ENCODE measurements around the gene PRTG. TPM values are rescaled to one million over a fixed set of nuclear protein-coding genes. Genes with fewer than 3 reads are reported as not detected.

Gene PRTG
- total RNA-seq, 2 experiments from 2014 or later: 0.15 TPM; not detected in 1

GRCh38 chr15:55778932-55779331 lies 36.0 kb upstream of the PRTG start:
- Histone ChIP-seq H3K9me3 (ENCODE audit: low read length) (no peaks in the 10 kb centered on the region), H3K9me2 (ENCODE audit: insufficient read depth, low read length) (no peaks in the 10 kb centered on the region), H3K4me1 (ENCODE audit: insufficient read depth, low read length, poor library complexity, severe bottlenecking) (no peaks in the 10 kb centered on the region), H3K4me2 (ENCODE audit: low read length) (no peak overlapping the region), H3K79me2 (ENCODE audit: insufficient read depth, low read depth, low read length) (no peaks in the 10 kb centered on the region), H4K20me1 (ENCODE audit: insufficient read depth, low read length) (no peaks in the 10 kb centered on the region), H3K36me3 (ENCODE audit: insufficient read depth, low read length) (no peaks in the 10 kb centered on the region), H3K4me3 (ENCODE audit: low read depth, low read length, poor library complexity, severe bottlenecking) (no peak overlapping the region), H3K27ac (ENCODE audit: low read depth, low read length, poor library complexity, severe bottlenecking) (no peak overlapping the region), H2AFZ (ENCODE audit: low read length) (no peak overlapping the region)
- no peak for DNase-seq (ENCODE audit: low spot score)
- BruUV-seq (replicated peaks): no TSS peak
- TF ChIP-seq CTCF (conservative IDR thresholded peaks at IDR 0.05; ENCODE audit: low read length): no peak
- TF ChIP-seq EZH2phosphoT487 (IDR thresholded peaks at IDR 0.05; ENCODE audit: borderline replicate concordance, low read depth, low read length): no peak
- intact Hi-C loops (cut with micrococcal nuclease; ENCODE audit: unreplicated experiment): no loop called here
- ChIA-PET CTCF (ENCODE audit: unreplicated experiment) (no interaction called here), POLR2A (no interaction called here)

GRCh38 chr15:55775316-55775715 lies 32.4 kb upstream of the PRTG start:
- CTCF ChIA-PET (ENCODE audit: unreplicated experiment): no interaction called here
- intact Hi-C loops (cut with micrococcal nuclease; ENCODE audit: unreplicated experiment): no loop called here
- TF ChIP-seq CTCF (conservative IDR thresholded peaks at IDR 0.05; ENCODE audit: low read length) (no peak), EZH2phosphoT487 (IDR thresholded peaks at IDR 0.05; ENCODE audit: borderline replicate concordance, low read depth, low read length) (no peak)

GRCh38 chr15:55774113-55774970 lies 31.4 kb upstream of the PRTG start:
- Histone ChIP-seq H3K9me3 (ENCODE audit: low read length) (no peaks in the 10 kb centered on the region), H3K4me2 (ENCODE audit: low read length) (no peak overlapping the region), H3K4me1 (ENCODE audit: insufficient read depth, low read length, poor library complexity, severe bottlenecking) (no peaks in the 10 kb centered on the region), H3K36me3 (ENCODE audit: insufficient read depth, low read length) (no peaks in the 10 kb centered on the region), H2AFZ (ENCODE audit: low read length) (no peak overlapping the region), H3K79me2 (ENCODE audit: insufficient read depth, low read depth, low read length) (no peaks in the 10 kb centered on the region), H4K20me1 (ENCODE audit: insufficient read depth, low read length) (no peaks in the 10 kb centered on the region), H3K9me2 (ENCODE audit: insufficient read depth, low read length) (no peaks in the 10 kb centered on the region), H3K27ac (ENCODE audit: low read depth, low read length, poor library complexity, severe bottlenecking) (no peak overlapping the region), H3K4me3 (ENCODE audit: low read depth, low read length, poor library complexity, severe bottlenecking) (no peak overlapping the region)
- BruUV-seq (replicated peaks): no TSS peak
- DNase-seq (ENCODE audit: low spot score): peak; percentile 43
- ChIA-PET CTCF (ENCODE audit: unreplicated experiment) (no interaction called here), POLR2A (interaction anchor here (0.7 to 1.6 kb wide), 3 partner anchors 18 to 58 kb away, joined by 3 to 6 read pairs (median 3); no protein-coding TSS in a partner anchor)
- intact Hi-C loops (cut with micrococcal nuclease; ENCODE audit: unreplicated experiment): no loop called here
- no peak for TF ChIP-seq EZH2phosphoT487 (IDR thresholded peaks at IDR 0.05; ENCODE audit: borderline replicate concordance, low read depth, low read length)
- TF ChIP-seq CTCF (conservative IDR thresholded peaks at IDR 0.05; ENCODE audit: low read length): peak; percentile 75

More at GRCh38 chr15:55775316-55775715, 32.4 kb upstream of the PRTG start:
- Histone ChIP-seq H3K4me3 (ENCODE audit: low read depth, low read length, poor library complexity, severe bottlenecking) (no peak overlapping the region), H3K9me2 (ENCODE audit: insufficient read depth, low read length) (no peaks in the 10 kb centered on the region), H3K27ac (ENCODE audit: low read depth, low read length, poor library complexity, severe bottlenecking) (no peak overlapping the region), H3K4me1 (ENCODE audit: insufficient read depth, low read length, poor library complexity, severe bottlenecking) (no peaks in the 10 kb centered on the region), H3K36me3 (ENCODE audit: insufficient read depth, low read length) (no peaks in the 10 kb centered on the region), H3K4me2 (ENCODE audit: low read length) (no peak overlapping the region), H3K79me2 (ENCODE audit: insufficient read depth, low read depth, low read length) (no peaks in the 10 kb centered on the region), H4K20me1 (ENCODE audit: insufficient read depth, low read length) (no peaks in the 10 kb centered on the region), H3K9me3 (ENCODE audit: low read length) (no peaks in the 10 kb centered on the region), H2AFZ (ENCODE audit: low read length) (no peak overlapping the region)
- no peak for DNase-seq (ENCODE audit: low spot score)
- POLR2A ChIA-PET: interaction anchor here (1.2 to 1.6 kb wide), 2 partner anchors 17 to 59 kb away, joined by 3 read pairs; no protein-coding TSS in a partner anchor
- no TSS peak for BruUV-seq (replicated peaks)

Data from OCI-LY7 (cell line).